Metanephros (tissue), 2 donors: ENCODE results near the gene HERC3. TPM values are rescaled to one million over a fixed set of nuclear protein-coding genes. Genes with fewer than 3 reads are reported as not detected.

ENCODE experiments used
- small RNA-seq: library from RNA; depleted of rRNA; stranded (forward); fragments of <200 nt; gene quantifications from one replicate; pipeline ENCODE3, GENCODE V24; 2014; ENCODE audit warnings: low replicate concordance
- total RNA-seq: library from RNA; depleted of rRNA; stranded (reverse); fragments of >200 nt; gene quantifications from one replicate; pipeline ENCODE4 v1.2.3, GENCODE V29; 2014

HERC3 gene
- 28.8 TPM for total RNA-seq

DNA sequence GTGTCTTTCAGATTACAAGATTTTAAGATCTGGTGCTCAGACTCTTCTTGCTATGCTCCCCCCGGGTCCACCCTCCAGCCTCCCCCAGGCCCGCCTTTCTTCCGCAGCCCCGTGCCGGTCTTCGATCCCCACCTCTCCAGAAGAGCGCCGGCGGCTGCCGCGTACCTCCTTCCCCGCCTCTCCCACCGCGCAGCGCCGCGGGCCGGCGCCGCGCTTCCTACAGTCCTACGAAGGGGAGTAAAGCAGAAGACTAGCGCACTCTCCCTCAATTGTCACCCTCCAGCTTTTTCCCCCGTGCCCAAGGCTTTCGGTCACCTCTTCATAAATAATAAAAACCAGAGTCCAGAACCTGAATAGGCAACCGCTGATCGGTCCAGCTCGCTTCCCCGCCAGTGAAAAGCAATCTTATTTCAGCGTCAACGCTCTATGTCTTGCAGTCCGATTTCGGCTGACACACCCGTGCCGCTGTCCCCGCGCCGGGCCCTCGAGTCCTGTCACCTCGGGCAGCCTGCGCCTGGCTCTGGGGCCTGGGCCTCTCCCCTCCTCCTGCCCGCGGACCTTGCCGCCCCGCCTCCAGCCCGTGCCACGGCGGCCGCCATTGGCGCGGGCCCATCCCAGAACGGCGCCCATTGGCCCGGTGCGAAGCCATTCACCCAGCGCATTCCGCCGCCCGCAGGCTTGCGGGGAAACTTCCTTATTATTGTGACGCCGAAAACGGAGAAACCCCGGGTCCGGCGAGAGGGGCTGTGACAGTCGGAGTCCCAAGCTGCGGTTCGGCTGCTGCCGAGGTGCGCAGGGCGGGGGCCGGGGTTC, at the start of gene HERC3:
Gene HERC3 (plus strand): TSS at position 694 of the 813 bp plus-strand sequence. CDS start 13,344 bp downstream, outside the sequence.

GRCh38 chr4:88697588-88698329, 105.5 kb downstream of the HERC3 start, which contains the start of gene NAP1L5:
Gene NAP1L5 (minus strand): TSS chr4:88697829. CDS start chr4:88697754, 75 bp downstream.

Small RNAs within 50 kb of the gene (small RNA-seq; reads per million reads assigned to genes)
- not detected for gene RF02115
- gene RNU6-33P: not detected

Other genes starting within 250 kb of the HERC3 start
- gene HERC6, start 213.6 kb upstream of the HERC3 start, total RNA-seq: 9.1 TPM
- gene HERC5, start 135.4 kb upstream of the HERC3 start, total RNA-seq: 4.9 TPM
- 94.6 TPM for gene PYURF, start 68.7 kb upstream of the HERC3 start, total RNA-seq
- 9.7 TPM for gene NAP1L5, start 105.3 kb downstream of the HERC3 start, total RNA-seq